GM19372 (cell line): ENCODE results near the gene OR13C5.

Source experiments
- ATAC-seq: cut with Tn5 transposase; IDR thresholded peaks from one replicate; pipeline ENCODE4 v1.9.1; 2021; ENCODE audit warnings: mild to moderate bottlenecking, low read depth, moderate library complexity; ENCODE audit not compliant: unreplicated experiment

OR13C5 gene

GRCh38 chr9:104555521-104555920 lies 43.7 kb downstream of the OR13C5 start:
- ATAC-seq, result no peak

- no peak for ATAC-seq
Observed at GRCh38 chr9:104553261-104553660, 46.0 kb downstream of the OR13C5 start.
